GM12878 (cell line): ENCODE data around the gene PLCG1. TPM values are rescaled to one million over a fixed set of nuclear protein-coding genes. Genes with fewer than 3 reads are reported as not detected.

ENCODE experiments used
- ATAC-seq: fragments of 200-7000 bp; cut with Tn5 transposase; 3 replicates; pipeline ENCODE4 v1.9.1; 2020; ENCODE audit warnings: mild to moderate bottlenecking, moderate library complexity
- BruUV-seq: library from RNA; stranded (reverse); fragments of 400-500 nt; replicated peaks from 2 replicates; lab custom pipeline; 2021; lab: Mats Ljungman, UMichigan
- CTCF ChIA-PET: fragments of 300-600 bp; sonication (Branson Sonifier 250); formaldehyde crosslinking; extraction: SDS; loops from one replicate; lab custom pipeline; 2021; ENCODE audit warnings: inconsistent platforms; lab: Yijun Ruan, JAX
- POLR2A ChIA-PET: fragments of 350-600 bp; formaldehyde crosslinking; extraction: SDS; loops from one replicate; lab custom pipeline; 2021; ENCODE audit warnings: inconsistent platforms; lab: Charles Lee
- RAD21 ChIA-PET: fragments of 300-600 bp; sonication (Branson Sonifier 250); formaldehyde crosslinking; loops from one replicate; lab custom pipeline; 2023; ENCODE audit warnings: antibody characterized with exemption; ENCODE audit not compliant: unreplicated experiment; lab: Charles Lee
- SMC1A ChIA-PET: fragments of 300-600 bp; sonication (Branson Sonifier 250); formaldehyde crosslinking; loops from one replicate; lab custom pipeline; 2023; ENCODE audit not compliant: unreplicated experiment, uncharacterized antibody; lab: Charles Lee
- DNase-seq: peaks from one replicate; pipeline ENCODE4 v3.0.0-alpha.2; 2011; ENCODE audit warnings: low read depth, low spot score
- FAIRE-seq: peaks from 3 replicates; lab custom pipeline; 2011; peaks lifted over from hg19 to GRCh38; lab: Jason Lieb, UNC
- H2AFZ ChIP-seq: 2 replicates; pipeline ENCODE4 v1.6.0; 2011; ENCODE audit warnings: low read depth, low read length, control low read depth; ENCODE audit not compliant: control insufficient read depth
- H3K27ac ChIP-seq: 2 replicates; pipeline ENCODE4 v1.5.1; 2011; ENCODE audit warnings: control low read depth; ENCODE audit not compliant: control insufficient read depth, insufficient read depth
- H3K27me3 ChIP-seq, 2 experiments: replicated peaks in 1 of 2; 2 replicates each; pipeline versions ENCODE4 v1.6.0 to v1.6.1; 2011; ENCODE audit warnings: low read length in 1 of 2; ENCODE audit not compliant: control insufficient read depth in 2 of 2, insufficient read depth in 2 of 2
- H3K36me3 ChIP-seq, 2 experiments: 2 replicates each; pipeline ENCODE4 v1.5.1; 2011; ENCODE audit warnings: low read length in 1 of 2; ENCODE audit not compliant: control insufficient read depth in 2 of 2, insufficient read depth in 2 of 2
- H3K4me1 ChIP-seq: 2 replicates; pipeline ENCODE4 v1.6.1; 2011; ENCODE audit warnings: mild to moderate bottlenecking, low read length, moderate library complexity, mixed read lengths; ENCODE audit not compliant: control insufficient read depth, insufficient read depth
- H3K4me2 ChIP-seq: 2 replicates; pipeline ENCODE4 v1.6.0; 2011; ENCODE audit warnings: control low read depth; ENCODE audit not compliant: control insufficient read depth, insufficient read depth
- H3K4me3 ChIP-seq: fragments of 200-600 bp; sonication (generic); 2 replicates; pipeline ENCODE4 v1.5.1; 2016
- H3K79me2 ChIP-seq: 2 replicates; pipeline ENCODE4 v1.6.0; 2011; ENCODE audit warnings: low read length; ENCODE audit not compliant: control insufficient read depth, insufficient read depth
- H3K9ac ChIP-seq: 2 replicates; pipeline ENCODE4 v1.8.0; 2011; ENCODE audit warnings: low read length, control low read depth, mixed read lengths; ENCODE audit not compliant: control insufficient read depth, insufficient read depth
- H3K9me3 ChIP-seq: replicated peaks from 3 replicates; pipeline ENCODE4 v1.5.1; 2011; ENCODE audit warnings: mild to moderate bottlenecking, low read length; ENCODE audit not compliant: control insufficient read depth, insufficient read depth
- H4K20me1 ChIP-seq: 2 replicates; pipeline ENCODE4 v1.6.0; 2011; ENCODE audit not compliant: control insufficient read depth, insufficient read depth
- ATF2 ChIP-seq: IDR thresholded peaks from 2 replicates; pipeline ENCODE4 v1.6.1; 2012; ENCODE audit warnings: low read length, inconsistent platforms
- BACH1 ChIP-seq: fragments of 450-650 bp; IDR thresholded peaks from 2 replicates; pipeline ENCODE4 v1.6.1; 2017; ENCODE audit warnings: mild to moderate bottlenecking, borderline replicate concordance
- CEBPB ChIP-seq, 2 experiments: fragments of 150-350 bp in 1 of 2; IDR thresholded peaks; 2 replicates each; pipeline ENCODE4 v1.6.1; 2012 to 2014; ENCODE audit warnings: low read depth in 2 of 2, low read length in 2 of 2, borderline replicate concordance in 1 of 2, inconsistent platforms in 1 of 2
- CREB1 ChIP-seq: IDR thresholded peaks from 2 replicates; pipeline ENCODE4 v1.6.1; 2012; ENCODE audit warnings: low read depth, mild to moderate bottlenecking, inconsistent platforms
- E2F4 ChIP-seq: IDR thresholded peaks from 2 replicates; pipeline ENCODE4 v1.6.1; 2012; ENCODE audit warnings: low read depth, low read length, improper control_type of control experiment
- GATAD2B ChIP-seq: fragments of 450-650 bp; conservative IDR thresholded peaks from 2 replicates; pipeline ENCODE4 v1.6.1; 2017; ENCODE audit warnings: low read depth, mild to moderate bottlenecking, moderate library complexity
- JUND ChIP-seq: IDR thresholded peaks from 2 replicates; pipeline ENCODE4 v1.6.1; 2012; ENCODE audit warnings: low read depth, mild to moderate bottlenecking, low read length, improper control_type of control experiment, moderate library complexity
- LARP7 ChIP-seq: fragments of 450-650 bp; IDR thresholded peaks from 2 replicates; pipeline ENCODE4 v1.6.1; 2017; ENCODE audit warnings: mild to moderate bottlenecking
- NR2F1 ChIP-seq: fragments of 450-650 bp; conservative IDR thresholded peaks from 2 replicates; pipeline ENCODE4 v1.6.1; 2017; ENCODE audit warnings: mild to moderate bottlenecking
- WRNIP1 ChIP-seq: IDR thresholded peaks from 2 replicates; pipeline ENCODE4 v1.6.1; 2011; ENCODE audit warnings: low read depth, low read length, improper control_type of control experiment, borderline replicate concordance
- YBX1 ChIP-seq: fragments of 450-650 bp; IDR thresholded peaks from 2 replicates; pipeline ENCODE4 v1.6.1; 2016; ENCODE audit warnings: antibody characterized with exemption
- ZBTB4 ChIP-seq: fragments of 450-650 bp; formaldehyde crosslinking; IDR thresholded peaks from 2 replicates; pipeline ENCODE4 v1.4.0; 2022; ENCODE audit warnings: mild to moderate bottlenecking, moderate library complexity
- ZBTB40 ChIP-seq: fragments of 450-650 bp; IDR thresholded peaks from 2 replicates; pipeline ENCODE4 v1.6.1; 2016; ENCODE audit warnings: mild to moderate bottlenecking, moderate library complexity, borderline replicate concordance
- WGBS: methylation state at CpG from one replicate; pipeline ENCODE4 v1.1.6; 2016; ENCODE audit warnings: low lambda C conversion rate; ENCODE audit not compliant: insufficient replicate concordance, insufficient coverage; ENCODE audit errors: missing lambda C conversion rate; 5-methylcytosine and 5-hydroxymethylcytosine counted together
- in situ Hi-C: fragments of 300-500 bp; cut with MboI; formaldehyde crosslinking; loops from 9 replicates; pipeline ENCODE4 v1.14.3; 2018; ENCODE audit warnings: mixed read lengths
- intact Hi-C: fragments of 100-400 bp; cut with micrococcal nuclease; formaldehyde crosslinking; loops from one replicate; pipeline ENCODE4 v1.14.2; 2022; ENCODE audit not compliant: unreplicated experiment
- polyA plus RNA-seq, 11 experiments: library from polyadenylated mRNA; depleted of rRNA in 4 of 11; unstranded in 6 of 11; stranded (reverse) in 5 of 11; fragments of >200 nt; fragmentation: Nextera tagmentation in 4 of 11; fragmentation: Illumina TruSeq in 1 of 11; extraction: Ambion mirVana in 4 of 11; extraction: Trizol in 1 of 11; gene quantifications; 1 replicate in 1 of 11; 2 replicates in 10 of 11; pipeline versions ENCODE4 v1.2.1 to v1.2.3, GENCODE V29; 2011 to 2016; ENCODE audit warnings: inconsistent platforms in 2 of 11, missing spikeins in 2 of 11, low read depth in 1 of 11
- total RNA-seq, 4 experiments: library from RNA; depleted of rRNA in 3 of 4; stranded (reverse); fragments of >200 nt in 3 of 4; fragmentation: Illumina TruSeq in 1 of 4; extraction: Trizol in 1 of 4; gene quantifications; 2 replicates each; pipeline versions ENCODE4 v1.2.1 to v1.2.3, GENCODE V29; 2013 to 2021

Gene PLCG1
- total and polyA plus RNA-seq, 10 of the 15 experiments (the other 5 are each of a cell fraction or from before 2014, with no cell fraction given) = 2.6 to 114 (median 45.3) TPM

GRCh38 chr20:41183391-41183790, 46.0 kb downstream of the PLCG1 start:
- Histone ChIP-seq H3K27me3 (no peaks in the 10 kb centered on the region), H3K9me3 (no peaks in the 10 kb centered on the region), H3K4me1 (no peaks in the 10 kb centered on the region), H3K79me2 (no peaks in the 10 kb centered on the region), H3K9ac (no peak overlapping the region), H3K36me3 (peaks cover 0 to 3% of the 10 kb centered on the region in 2 experiments; a peak in 1 of 4 replicates), H2AFZ (no peak overlapping the region), H4K20me1 (no peaks in the 10 kb centered on the region), H3K27ac (no peak overlapping the region), H3K4me3 (no peak overlapping the region), H3K4me2 (no peak overlapping the region)
- SMC1A ChIA-PET = no interaction called here
- intact Hi-C loops = no loop called here
- WGBS = 84% methylated on average over 6 of the region's 6 CpGs
- in situ Hi-C loops = no loop called here
- BruUV-seq = no TSS peak
- CTCF ChIA-PET = no interaction called here
- FAIRE-seq = no peak
- RAD21 ChIA-PET = no interaction called here
- POLR2A ChIA-PET = no interaction called here
- no peak for DNase-seq
- ATAC-seq = no peak
- TF ChIP-seq NR2F1 (no peak), CREB1 (no peak), GATAD2B (no peak), WRNIP1 (no peak), YBX1 (no peak), BACH1 (no peak), LARP7 (no peak), CEBPB (IDR thresholded peaks at IDR 0.05; ENCODE audit: borderline replicate concordance in 1 of 2, low read depth in 2 of 2, low read length in 2 of 2) (no peak), ZBTB40 (no peak), ATF2 (no peak), JUND (no peak), ZBTB4 (CRISPR knock-in tag) (no peak), E2F4 (no peak)
